ENCODE data around the gene IL2RA.

Gene IL2RA

DNA sequence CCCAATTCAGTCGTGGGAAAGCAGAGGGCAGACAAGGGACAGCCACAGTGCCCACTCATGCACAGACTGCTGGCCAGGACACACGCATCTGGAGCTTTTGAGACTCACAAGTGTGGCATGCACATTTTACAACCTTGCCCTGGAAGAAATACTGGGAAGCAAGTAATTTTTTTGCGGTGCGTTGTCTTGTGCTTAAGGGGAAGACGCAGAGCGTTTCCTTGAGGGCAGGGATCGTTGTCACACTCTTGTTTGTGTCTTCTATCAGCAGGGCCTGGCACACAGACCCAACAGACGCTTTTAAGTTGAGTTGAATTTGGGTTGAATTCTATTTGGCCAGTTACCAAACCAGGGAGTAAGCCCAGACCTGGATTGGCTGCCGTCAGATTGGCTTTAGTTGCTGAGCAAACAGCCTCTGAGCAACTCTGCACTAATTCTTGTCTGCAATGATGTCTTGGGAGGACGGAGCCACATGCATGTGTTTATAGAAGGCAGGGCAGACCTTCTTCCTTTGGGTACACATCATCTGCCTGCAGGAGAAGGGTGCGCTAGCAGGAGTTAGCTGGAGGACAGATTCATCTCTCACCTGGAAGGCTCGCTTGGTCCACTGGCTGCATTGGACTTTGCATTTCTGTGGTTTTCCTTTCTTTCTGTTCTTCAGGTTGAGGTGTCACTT lies 38.4 kb downstream of the IL2RA start:
- H3K4me3 ChIP-seq (ENCODE audit: low read length): no peak overlapping the region
- no peak for DNase-seq (ENCODE audit: low read depth, low spot score)

- DNase-seq (ENCODE audit: low read depth, low spot score): no peak
- H3K4me3 ChIP-seq (ENCODE audit: low read length): no peak overlapping the region
These were observed 39.5 kb downstream of the IL2RA start for GRCh38 chr10:6022660-6023059.

GRCh38 chr10:6020826-6021225 lies 41.3 kb downstream of the IL2RA start:
- no peak for DNase-seq (ENCODE audit: low read depth, low spot score)
- no peak overlapping the region for H3K4me3 ChIP-seq (ENCODE audit: low read length)

- H3K4me3 ChIP-seq (ENCODE audit: low read length): no peak overlapping the region
- no peak for DNase-seq (ENCODE audit: low read depth, low spot score)
These were observed 42.4 kb downstream of the IL2RA start for GRCh38 chr10:6019796-6020195.

DNA sequence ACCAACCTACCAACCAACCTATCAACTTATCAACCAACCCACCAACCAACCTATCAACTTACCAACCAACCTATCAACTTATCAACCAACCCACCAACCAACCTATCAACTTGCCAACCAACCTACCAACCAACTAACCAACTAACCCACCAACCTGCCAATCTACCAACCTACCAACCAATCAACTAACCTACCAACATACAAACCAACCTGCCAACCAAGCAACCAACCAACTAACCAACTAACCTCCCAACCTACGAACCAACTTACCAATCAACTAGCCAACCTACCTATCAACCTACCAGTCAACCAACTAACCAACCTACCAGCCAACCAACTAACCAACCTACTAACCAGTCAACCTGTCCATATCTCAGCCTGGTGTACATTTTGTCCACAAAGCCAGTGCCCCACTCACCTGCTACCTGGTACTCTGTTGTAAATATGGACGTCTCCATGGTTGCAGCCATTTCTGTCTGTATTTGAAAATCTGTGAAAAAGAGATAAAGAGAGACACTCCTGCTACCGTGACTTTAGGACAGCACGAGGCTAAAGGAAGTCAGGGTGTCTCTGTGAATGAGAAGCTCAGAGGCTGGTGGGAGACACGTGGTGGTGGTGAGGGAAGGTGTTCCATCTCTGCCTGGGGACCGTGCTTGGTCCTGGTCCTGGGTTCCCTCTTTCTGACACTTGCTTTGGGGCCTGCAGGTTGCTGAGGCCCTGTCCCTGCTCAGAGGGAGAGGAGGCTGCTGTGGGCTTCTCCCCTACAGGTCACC lies 43.0 kb downstream of the IL2RA start:
- no peak for DNase-seq (ENCODE audit: low read depth, low spot score)
- no peak overlapping the region for H3K4me3 ChIP-seq (ENCODE audit: low read length)

DNA sequence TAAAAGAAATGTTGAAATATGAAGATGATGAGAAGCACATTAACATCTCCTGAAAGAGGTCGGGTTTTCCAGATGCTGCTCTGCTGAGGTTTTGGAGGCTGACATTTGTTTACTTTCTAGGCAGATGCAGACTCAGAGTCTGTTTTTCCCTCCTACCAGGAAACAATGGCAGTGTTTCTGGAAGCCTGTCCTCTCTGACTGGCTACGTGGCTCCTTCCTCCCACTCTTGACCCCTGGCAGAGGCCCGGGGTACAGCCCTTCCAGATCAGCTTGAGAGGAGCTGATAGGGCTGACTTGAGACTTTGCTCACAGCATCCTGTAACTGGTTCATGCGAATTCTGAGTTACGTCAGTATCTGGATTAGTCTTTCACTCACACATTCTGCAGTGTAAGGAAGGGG lies 43.7 kb downstream of the IL2RA start:
- H3K4me3 ChIP-seq (ENCODE audit: low read length): no peak overlapping the region
- no peak for DNase-seq (ENCODE audit: low read depth, low spot score)

GRCh38 chr10:6017781-6018354 lies 44.3 kb downstream of the IL2RA start:
- H3K4me3 ChIP-seq (ENCODE audit: low read length): no peak overlapping the region
- DNase-seq (ENCODE audit: low read depth, low spot score): no peak

DNA sequence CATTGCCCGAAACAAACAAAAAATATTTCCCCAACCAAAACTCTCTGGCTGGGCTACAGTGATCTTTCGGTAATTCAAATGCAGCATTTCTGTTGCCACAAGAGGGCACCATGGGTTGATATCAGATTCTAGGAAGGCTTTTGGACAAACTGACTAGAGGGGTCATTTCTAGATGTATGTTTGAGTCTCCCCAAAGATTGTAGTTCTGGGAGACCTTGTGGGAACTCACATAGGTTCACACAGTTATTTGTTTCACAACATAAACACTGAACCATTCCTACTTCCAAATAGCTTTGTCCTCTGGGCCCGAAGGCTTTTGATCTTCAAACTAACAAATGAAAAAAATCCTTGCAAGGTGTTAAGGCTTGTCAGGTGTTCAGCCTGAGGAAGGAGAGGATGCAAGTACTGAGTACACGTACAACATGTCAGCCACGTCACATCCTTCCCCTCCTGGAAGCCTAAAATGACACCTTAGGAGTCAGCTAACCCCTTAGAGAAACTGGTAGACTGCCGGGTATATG lies 47.9 kb downstream of the IL2RA start:
- no peak for DNase-seq (ENCODE audit: low read depth, low spot score)
- H3K4me3 ChIP-seq (ENCODE audit: low read length): no peak overlapping the region

- H3K4me3 ChIP-seq (ENCODE audit: low read length): no peak overlapping the region
- DNase-seq (ENCODE audit: low read depth, low spot score): no peak
These were observed 48.6 kb downstream of the IL2RA start for GRCh38 chr10:6013413-6014192.

GRCh38 chr10:6012121-6012905 lies 49.9 kb downstream of the IL2RA start:
- H3K4me3 ChIP-seq (ENCODE audit: low read length): no peak overlapping the region
- no peak for DNase-seq (ENCODE audit: low read depth, low spot score)

DNA sequence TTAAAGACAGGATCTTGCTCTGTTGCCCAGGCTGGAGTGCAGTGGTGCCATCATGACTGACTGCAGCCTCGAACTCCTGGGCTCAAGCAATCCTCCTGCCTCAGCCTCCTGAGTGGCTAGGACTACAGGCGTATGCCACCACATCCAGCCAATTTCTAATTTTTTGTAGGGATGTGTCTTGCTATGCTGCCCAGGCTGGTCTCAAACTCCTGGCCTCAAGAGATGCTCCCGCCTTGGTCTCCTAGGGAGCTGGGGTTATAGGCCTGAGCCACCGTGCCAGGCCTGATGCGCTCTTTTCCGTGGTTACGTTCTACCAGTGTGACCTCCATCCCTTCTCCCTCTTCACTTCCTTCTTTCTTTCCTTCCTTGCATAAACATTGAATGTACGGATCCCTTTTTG lies 50.6 kb downstream of the IL2RA start:
- no peak for DNase-seq (ENCODE audit: low read depth, low spot score)
- H3K4me3 ChIP-seq (ENCODE audit: low read length): no peak overlapping the region

DNA sequence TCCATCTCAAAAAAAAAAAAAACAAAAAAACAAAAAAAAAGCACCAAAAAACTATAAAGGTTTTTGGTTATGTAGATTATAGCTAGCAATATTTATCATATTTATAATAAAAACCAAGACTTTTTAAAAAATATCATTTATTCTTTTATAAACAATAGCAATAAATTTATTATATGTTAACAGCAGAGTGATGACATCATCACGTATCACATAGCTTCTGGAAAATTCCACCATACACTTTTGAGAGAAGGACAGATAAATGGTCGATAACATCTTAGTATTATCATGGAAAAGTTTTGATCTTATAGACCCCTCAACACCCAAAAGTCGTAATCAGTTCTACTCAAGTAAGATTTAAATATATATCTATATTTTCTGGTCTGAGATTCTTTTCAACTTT lies 51.6 kb downstream of the IL2RA start:
- H3K4me3 ChIP-seq (ENCODE audit: low read length): no peak overlapping the region
- DNase-seq (ENCODE audit: low read depth, low spot score): no peak

- no peak for DNase-seq (ENCODE audit: low read depth, low spot score)
- no peak overlapping the region for H3K4me3 ChIP-seq (ENCODE audit: low read length)
These were observed 52.2 kb downstream of the IL2RA start for GRCh38 chr10:6009961-6010360.

DNA sequence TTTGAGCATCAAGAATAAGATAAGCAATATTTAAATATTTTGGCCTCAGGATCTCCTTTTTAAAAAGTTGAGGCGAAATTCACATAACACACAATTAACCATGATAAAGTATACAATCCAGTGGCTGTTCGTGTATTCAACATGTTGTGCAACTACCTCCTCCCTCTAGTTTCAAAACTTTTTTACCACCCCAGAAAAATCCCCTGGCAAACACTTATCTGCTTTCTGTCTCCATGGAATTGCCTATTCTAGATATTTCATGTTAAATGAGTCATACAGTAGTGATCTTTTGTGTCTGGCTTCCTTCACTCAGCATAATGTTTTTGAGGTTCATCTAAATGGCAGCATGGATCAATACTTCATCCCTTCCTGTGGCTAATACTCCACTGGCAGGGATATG lies 53.0 kb downstream of the IL2RA start:
- no peak for DNase-seq (ENCODE audit: low read depth, low spot score)
- H3K4me3 ChIP-seq (ENCODE audit: low read length): no peak overlapping the region

GRCh38 chr10:6008497-6009142 lies 53.5 kb downstream of the IL2RA start:
- no peak for DNase-seq (ENCODE audit: low read depth, low spot score)
- H3K4me3 ChIP-seq (ENCODE audit: low read length): no peak overlapping the region

GRCh38 chr10:6006991-6007390 lies 55.2 kb downstream of the IL2RA start:
- no peak overlapping the region for H3K4me3 ChIP-seq (ENCODE audit: low read length)
- DNase-seq (ENCODE audit: low read depth, low spot score): no peak

DNA sequence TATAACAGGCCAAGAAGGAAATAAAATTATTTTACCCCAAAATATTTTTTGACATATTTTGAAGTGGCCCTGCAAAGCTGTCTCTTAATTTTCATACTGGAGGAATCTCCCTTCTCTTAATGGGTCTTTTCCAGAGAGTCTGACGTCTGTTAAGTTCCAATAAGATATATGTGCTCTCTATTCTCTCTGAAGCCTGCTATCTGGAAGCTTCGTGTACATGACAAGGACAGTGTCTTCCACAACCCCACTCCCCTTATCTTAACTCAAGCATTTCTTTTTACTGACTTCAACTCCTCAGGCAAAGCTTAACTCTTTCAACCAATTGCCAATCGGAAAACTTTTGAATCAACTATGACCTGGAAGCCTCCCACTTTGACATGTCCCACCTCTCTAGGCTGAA lies 55.6 kb downstream of the IL2RA start:
- no peak for DNase-seq (ENCODE audit: low read depth, low spot score)
- H3K4me3 ChIP-seq (ENCODE audit: low read length): no peak overlapping the region

- H3K4me3 ChIP-seq (ENCODE audit: low read length): no peak overlapping the region
- no peak for DNase-seq (ENCODE audit: low read depth, low spot score)
These were observed 56.2 kb downstream of the IL2RA start for GRCh38 chr10:6005856-6006395.

All from Jurkat, Clone E6-1 (cell line).